HG03060 (cell line): ENCODE data around the gene OTX2.

ENCODE experiments used
- ATAC-seq: cut with Tn5 transposase; IDR thresholded peaks from one replicate; pipeline ENCODE4 v1.9.1; 2021; ENCODE audit warnings: low read depth, moderate number of reproducible peaks; ENCODE audit not compliant: unreplicated experiment

OTX2 gene

DNA sequence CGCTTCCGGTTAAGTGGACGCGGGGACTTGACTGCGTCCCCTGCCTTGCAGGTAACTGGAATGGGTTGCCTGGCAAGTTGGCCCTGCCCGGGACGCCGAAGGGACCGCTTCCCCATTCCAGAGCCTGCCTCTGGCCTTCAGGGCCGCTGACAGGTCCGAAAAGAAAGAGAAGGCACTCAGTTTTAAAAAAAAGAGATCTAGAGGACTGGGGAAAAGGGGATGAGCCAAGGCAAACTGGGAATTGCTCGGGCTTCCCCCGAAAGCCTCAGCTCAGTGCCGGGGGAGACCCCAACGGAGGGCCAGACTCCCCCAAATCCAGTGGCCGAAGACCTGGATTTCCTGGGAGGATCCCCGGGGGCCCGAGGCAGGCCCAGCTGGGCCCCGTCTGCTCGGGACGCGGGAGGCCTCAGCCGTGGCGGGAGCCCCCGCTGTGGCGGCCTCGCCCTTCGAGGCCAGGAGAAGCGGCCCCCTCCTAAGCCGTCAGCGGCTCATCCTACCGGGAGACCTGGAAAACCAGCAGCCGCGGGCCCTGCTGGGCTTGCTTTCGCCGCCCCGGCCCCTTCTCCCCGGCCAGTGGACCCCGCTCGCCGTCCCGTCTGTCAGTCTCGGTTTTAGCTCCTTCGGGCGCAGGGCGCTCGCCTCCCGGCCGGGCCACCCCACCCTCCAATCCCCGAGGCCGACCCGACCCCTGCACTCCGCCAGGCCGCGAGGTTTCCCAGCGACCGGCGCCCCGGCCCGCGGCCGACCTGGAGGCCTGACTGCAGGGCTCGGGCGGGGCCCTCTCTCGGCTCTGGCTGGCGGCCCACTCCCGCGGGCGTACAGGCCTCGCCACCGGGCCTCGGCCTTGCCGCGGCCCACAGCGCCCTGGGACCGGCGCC lies 12.5 kb downstream of the OTX2 start:
- ATAC-seq: no peak

DNA sequence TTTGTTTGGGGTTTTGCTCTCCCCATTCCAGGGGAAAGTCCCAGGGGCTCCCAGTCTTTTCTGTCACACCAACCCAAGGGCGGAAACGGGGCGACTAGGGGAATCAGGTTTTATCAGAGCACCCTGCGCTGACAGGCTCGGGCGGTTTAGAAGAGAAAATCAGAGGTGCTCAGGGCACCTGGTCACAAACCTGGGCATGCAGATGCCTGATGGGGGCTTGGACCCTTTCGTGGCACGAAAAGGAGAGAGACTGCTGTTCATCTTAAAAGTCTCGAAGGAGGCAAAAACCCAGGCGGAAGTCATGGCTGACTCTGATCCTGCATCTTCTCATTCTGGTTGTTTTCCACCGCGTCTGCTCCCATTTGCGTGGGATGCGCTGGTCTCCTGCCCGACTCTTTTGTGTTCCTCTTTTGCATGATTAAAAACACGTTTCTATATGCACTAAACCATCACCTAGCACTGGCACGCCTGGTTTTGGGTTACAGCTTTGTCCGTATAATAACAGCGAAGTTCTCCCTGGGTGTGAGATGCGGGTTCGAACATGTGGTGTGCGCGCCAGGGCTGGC lies 13.2 kb downstream of the OTX2 start:
- no peak for ATAC-seq

DNA sequence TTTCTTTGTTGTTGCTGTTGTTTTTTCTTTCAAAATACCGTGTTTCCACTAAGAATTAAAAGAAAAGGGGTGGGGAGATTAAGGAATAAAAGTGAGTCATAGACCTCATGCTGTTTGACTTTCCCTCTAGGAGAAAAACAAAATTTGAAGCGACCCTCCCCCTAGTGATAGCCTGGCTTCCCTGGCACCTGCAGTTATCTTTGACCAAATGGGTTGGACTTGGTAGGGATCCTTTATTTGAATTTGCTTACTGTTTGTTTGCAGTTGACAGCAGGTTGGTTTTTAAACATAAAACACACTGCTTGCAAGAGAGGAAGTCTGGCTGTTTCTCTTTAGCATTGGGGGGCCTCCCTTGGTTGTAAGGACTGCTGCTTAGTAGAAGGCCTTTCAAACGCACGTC lies 14.0 kb downstream of the OTX2 start:
- ATAC-seq: no peak

DNA sequence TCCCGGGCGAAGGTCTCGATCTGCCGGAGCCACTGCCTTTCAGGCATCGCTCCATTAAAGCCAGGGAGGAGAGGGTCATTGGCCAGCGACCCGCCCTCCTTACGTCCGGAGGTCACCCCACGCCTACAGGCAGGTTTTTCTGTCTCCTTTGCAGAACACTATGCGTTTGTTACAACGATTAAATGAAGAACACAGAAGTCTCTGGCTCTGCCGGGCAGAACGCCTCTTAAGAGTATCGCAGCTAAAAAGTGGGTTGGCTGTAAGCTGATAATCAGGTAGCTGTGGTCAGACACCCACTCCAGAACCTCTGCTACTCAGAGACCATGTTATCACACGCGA lies 15.0 kb downstream of the OTX2 start:
- ATAC-seq: no peak

DNA sequence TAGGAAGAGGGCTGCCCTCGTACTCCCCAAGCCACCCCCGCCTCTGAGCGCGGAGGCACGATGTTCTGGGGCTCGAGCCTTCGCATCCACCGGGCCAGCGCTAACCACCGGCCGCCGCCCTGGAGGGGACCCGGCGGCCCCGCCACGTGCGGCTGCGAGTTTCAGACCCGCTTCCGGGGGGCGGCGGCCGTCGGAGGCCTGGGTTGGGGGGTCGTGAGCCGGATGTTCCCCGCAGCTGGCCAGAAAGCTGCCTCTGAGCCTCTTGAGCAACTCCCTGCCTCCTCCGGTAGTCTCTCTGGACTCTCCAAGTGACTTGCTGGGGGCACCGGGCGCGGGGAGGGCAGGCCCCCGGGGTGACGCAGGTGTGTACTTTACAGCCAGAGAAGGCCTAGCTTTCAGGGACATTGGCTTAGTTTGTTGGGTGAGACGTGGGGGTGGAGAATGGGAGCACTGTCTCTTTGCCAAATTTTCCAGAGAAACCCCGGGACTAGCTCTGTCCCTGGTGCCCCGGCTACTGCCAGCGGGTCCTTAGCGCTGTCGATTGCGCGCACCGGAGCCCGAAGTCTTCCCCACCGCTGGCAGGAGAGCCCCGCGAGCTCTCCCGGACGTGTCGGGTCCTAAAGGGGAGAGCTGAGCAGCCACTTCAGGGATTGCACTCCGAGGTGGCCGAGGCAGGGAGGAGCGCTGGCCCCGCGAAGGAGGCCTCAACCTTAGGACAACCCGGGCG lies 15.6 kb downstream of the OTX2 start:
- ATAC-seq: no peak

DNA sequence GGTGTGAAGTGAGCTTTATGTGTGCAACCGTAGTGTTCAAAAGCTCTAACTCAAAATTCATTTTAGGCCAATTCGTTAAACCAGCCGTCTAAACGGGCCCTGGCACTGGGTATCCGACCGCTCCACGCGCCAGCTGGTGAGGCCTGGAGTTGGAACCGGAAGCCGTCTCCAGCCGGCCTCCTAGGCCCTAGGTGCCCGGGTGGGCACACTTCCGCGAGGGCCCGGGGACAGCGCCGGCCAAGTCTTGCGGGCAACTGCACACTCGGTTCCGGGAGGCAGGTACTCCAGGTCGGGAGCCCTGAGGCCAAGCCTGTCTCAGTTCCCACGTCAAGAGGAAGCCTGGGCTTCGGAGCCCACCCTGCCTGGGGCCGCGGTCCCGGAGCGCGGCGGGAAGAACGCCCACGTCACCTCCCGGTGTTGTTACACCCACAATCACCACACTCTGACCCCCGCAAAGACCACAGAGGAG lies 16.2 kb downstream of the OTX2 start:
- no peak for ATAC-seq

DNA sequence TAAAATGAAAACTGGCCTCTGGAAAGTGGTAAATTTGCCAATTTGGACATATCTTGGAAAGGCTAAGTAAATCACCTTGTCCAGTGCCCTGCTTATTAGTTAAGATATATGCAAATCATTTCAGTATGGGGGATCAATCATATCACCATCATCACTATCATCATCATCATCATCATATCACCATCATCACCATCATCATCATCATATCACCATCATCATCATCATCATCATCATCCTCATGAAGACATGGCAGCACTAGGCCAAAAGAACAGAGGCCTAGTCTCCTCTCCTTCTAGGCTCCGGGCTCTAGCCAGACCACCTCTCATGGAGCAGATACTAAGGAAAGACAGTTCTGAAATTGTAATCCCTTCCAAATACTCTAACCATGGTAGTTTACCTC lies 20.3 kb downstream of the OTX2 start:
- no peak for ATAC-seq

DNA sequence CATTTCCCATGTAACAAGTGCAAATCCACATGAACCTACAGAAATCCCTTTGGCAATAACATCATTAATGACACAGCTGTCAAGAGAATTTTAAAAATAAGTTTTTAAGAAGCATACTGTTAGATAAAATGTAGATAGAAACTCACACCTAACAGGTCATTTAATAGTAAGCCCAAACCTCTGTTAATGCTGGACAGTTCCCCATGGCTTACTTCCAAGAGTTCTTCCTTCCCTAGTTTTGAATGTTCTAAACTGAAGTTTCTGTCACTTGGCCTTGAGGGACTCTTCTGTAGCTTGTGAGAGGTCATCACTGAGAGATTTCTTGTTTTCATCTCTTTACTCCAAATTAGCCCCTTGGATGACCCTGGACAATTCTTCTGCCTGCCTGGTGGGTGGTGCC lies 22.7 kb downstream of the OTX2 start:
- ATAC-seq: no peak

DNA sequence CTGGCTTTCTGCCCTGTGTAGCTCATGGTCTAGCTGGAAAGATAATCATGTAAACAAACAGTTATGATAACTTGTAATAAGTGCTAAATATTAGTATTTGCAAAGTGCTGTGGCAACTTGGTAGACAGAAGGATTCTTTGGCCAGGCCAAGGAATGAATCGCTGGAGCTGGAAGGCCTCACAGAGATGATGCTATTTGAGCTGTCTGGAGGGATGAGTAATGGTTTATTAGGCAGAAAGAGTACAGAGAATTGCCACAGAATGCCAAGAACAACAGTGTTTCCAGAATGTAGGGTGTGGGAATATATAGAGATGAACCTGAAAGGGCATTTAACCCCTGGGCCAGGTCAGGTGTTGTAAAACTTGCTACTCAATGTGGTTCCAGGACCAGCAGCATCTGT lies 27.6 kb downstream of the OTX2 start:
- no peak for ATAC-seq

DNA sequence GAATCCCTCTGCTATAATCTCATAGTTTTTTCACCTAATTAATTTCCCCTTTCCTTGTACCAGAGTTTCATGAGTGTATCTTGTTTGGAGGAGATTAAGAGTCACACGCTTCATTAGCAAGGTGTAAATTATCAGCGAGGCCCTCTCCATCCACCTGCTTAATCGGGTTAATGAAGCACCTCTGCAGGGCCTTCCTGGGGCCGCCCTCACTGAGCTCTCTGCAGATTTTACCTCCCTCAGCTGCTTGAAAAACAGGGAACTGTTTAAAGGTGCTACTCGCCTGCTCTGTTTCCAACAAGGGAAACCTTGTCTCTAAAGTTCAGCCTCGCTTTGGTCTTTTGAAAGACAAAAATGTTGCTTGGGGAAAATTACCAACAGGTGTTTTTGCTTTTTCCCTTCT lies 35.8 kb downstream of the OTX2 start:
- no peak for ATAC-seq

DNA sequence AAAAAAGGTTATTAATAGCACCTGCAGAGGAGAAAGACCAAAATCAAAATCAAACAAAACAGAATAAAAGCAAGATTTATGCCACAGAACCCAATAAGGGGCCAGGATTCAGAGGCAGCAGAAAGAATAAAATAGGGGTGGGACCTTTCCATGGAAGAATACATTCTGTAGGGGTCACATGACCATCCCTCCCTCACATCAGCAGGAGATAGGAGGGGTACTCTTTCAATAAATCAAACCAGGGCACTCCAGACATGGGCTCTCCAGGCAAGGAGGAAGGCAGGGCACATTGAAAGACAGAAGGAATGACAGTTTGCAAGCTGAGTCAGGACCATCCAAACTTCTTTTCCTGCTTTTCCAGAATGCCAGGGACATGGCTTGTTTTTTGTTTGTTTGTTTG lies 39.8 kb downstream of the OTX2 start:
- no peak for ATAC-seq

DNA sequence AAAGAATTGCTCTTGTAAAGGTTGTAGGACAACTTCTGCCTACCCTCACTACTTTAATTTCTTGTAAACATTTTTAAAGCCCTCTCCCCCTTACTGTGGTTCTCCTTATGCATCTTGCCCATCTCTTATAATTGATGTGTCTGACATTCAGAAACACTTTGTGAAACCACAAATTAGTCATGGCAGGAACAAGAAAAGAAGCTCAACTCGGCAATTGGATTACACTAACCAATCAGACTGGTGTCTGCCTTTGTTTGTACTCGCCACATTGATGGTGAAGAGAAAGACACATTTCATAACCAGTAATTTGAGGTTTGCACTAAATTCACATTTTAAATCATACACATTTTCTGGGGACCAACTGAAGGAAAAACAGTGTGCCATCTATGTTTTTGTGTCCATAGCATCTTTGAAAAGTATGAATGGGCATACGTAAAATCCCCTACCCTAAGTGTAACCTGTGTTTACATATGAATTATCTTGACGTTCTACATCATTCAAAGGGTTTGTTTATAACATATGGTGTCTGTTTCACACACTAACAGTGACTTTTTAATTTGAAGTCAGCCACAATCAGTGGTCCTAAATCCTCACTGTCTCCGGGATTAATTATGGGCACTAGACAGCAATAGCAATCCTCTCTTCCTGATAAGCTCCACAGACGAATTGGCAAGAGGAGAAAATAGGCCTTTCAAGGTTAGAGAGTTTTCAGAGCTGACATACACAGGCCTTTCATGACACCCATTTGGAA lies 49.9 kb downstream of the OTX2 start:
- no peak for ATAC-seq

DNA sequence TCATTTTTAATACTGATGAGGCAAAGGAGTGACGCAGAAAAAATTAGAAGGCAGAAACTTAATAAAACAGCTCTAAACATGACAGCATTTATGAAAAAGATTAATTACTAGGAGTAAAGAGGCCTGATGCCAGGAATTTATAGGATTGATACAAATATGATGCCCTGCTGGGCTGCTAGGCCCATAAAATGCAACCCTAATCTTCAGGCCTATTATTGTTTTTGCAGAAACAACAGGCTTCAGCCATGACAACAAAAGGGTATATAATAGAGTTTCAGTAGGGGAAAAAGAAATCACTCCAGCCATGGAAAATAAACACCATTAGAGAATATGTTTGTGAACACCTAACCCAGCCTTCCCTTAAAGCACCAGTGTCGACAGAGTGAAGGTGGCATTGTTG lies 50.6 kb downstream of the OTX2 start:
- ATAC-seq: no peak

DNA sequence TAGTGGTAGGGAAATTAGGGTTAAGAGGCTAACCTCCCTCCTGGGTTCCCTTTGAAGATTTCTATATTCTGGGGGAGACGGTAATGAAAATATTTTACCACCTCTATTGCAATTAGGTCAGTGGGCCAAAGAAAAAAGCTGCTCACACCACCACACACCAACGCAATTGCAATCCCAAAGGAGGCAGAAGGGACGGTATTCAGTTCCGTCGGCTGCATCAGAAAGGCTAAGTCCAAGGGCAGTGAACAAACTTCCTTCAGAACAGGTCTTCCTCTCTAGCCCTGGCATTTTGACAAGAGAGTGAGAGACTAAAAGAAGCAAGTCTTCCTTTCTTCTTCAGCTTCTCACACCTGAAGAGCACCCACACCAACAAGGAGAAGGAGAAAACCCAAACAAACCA lies 51.2 kb downstream of the OTX2 start:
- no peak for ATAC-seq

DNA sequence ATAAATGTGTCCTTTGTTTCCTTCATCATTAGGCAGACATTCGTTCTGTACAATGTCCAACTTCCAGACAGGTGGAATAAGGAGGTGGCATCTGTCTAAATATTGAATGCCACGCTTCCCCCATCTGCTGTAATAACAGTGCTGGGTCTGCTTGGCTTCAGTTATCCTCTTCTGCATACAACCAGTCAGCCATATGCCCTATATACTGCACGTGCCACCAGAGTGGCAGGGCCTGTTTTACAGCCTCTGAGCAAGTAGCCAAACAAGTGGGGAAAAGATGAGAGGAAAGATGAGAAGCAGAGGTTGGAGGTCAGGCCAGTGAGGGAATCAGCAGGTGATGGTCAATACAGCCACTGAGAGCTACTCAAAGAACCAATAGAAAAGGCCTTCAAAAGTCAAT lies 55.4 kb downstream of the OTX2 start:
- ATAC-seq: no peak

DNA sequence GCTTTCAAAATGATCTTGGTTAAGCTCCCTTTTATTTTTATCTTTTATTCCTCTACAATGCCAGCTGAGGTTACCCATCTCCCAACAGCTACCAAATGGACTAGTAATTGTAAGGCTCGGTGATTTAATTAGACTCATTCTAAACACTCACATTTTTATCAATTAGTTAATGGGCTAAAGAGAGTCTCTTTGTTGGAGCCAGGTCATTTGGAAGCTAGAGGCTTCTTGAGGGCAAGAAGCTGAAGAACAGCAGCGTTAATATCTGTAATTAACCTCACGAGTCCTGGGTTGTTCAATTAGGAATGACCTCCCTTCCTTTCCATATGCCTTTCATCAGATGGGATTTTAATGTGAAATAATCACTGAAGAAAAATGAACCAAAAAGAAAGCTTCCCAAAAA lies 56.9 kb downstream of the OTX2 start:
- no peak for ATAC-seq

DNA sequence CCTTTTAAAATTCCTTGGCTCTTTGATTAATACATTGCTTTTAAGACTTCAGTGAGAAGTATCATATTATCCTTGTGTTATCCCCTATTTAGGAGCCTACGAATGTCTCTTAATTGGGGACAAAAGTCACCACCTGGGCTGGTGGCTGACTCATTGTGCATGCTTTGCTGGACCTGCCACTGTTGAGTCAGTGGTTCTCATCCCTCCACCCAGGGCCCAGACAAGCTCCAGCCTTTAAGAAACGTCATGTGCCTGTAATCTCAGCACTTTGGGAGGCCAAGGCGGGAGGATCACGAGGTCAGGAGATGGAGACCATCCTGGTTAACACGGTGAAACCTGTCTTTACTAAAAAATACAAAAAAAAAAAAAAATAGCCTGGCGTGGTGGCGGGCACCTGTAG lies 57.9 kb downstream of the OTX2 start:
- no peak for ATAC-seq

DNA sequence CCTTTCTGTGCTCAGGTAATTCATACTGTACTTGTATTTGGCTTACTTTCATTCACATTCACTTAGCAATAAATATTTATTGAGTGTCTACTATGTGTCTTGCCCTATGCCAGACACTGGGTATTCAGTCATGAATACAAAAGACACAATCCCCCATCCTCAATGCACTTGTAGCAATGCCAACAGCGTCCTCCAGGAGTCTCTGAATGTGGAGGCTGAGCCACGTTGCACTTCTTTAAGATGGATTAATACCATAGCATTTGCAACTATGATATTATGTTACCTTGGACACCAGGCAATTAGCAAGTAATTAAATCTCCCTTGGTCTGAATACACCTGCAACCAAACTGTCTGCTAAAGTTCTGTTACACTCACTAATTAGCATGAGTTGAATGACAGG lies 58.8 kb downstream of the OTX2 start:
- no peak for ATAC-seq
